Keratinocyte (primary cell): ENCODE measurements around the gene MARCHF3. TPM values are rescaled to one million over a fixed set of nuclear protein-coding genes. Genes with fewer than 3 reads are reported as not detected.

Source experiments
- DNase-seq: peaks from one replicate; pipeline ENCODE4 v3.0.0-alpha.2; 2011; ENCODE audit warnings: low read depth, missing footprints, low spot score
- FAIRE-seq: peaks from 2 replicates; lab custom pipeline; 2011; peaks lifted over from hg19 to GRCh38; lab: Jason Lieb, UNC
- H2AFZ ChIP-seq: 2 replicates; pipeline ENCODE4 v1.6.0; 2012; ENCODE audit warnings: low read length, control low read depth, inconsistent platforms; ENCODE audit not compliant: control insufficient read depth
- H3K27ac ChIP-seq: 2 replicates; pipeline ENCODE4 v1.5.1; 2011; ENCODE audit warnings: low read length; ENCODE audit not compliant: control insufficient read depth, insufficient read depth
- H3K27me3 ChIP-seq: 3 replicates; pipeline ENCODE4 v1.6.0; 2011; ENCODE audit warnings: low read length; ENCODE audit not compliant: control insufficient read depth, insufficient read depth; ENCODE audit errors: extremely low read depth
- H3K36me3 ChIP-seq, 2 experiments: 2 replicates in 1 of 2; 3 replicates in 1 of 2; pipeline ENCODE4 v1.5.1; 2011; ENCODE audit warnings: low read length in 2 of 2, mild to moderate bottlenecking in 1 of 2; ENCODE audit not compliant: control insufficient read depth in 2 of 2, insufficient read depth in 2 of 2; ENCODE audit errors: extremely low read depth in 1 of 2
- H3K4me1 ChIP-seq: 3 replicates; pipeline ENCODE4 v1.5.1; 2011; ENCODE audit warnings: low read length; ENCODE audit not compliant: control insufficient read depth, insufficient read depth; ENCODE audit errors: extremely low read depth
- H3K4me2 ChIP-seq: 3 replicates; pipeline ENCODE4 v1.6.0; 2011; ENCODE audit warnings: low read depth, low read length; ENCODE audit not compliant: control insufficient read depth, insufficient read depth; ENCODE audit errors: extremely low read depth
- H3K4me3 ChIP-seq, 3 experiments: fragments of 200-600 bp in 1 of 3; sonication (generic) in 1 of 3; 2 replicates in 2 of 3; 3 replicates in 1 of 3; pipeline ENCODE4 v1.5.1; 2011 to 2016; ENCODE audit warnings: low read length in 3 of 3, mild to moderate bottlenecking in 3 of 3, control low read depth in 2 of 3, inconsistent platforms in 1 of 3, low read depth in 1 of 3, mixed read lengths in 1 of 3, mixed run types in 1 of 3, moderate library complexity in 1 of 3; ENCODE audit not compliant: control insufficient read depth in 2 of 3, insufficient read depth in 2 of 3; ENCODE audit errors: extremely low read depth in 1 of 3
- H3K79me2 ChIP-seq: 2 replicates; pipeline ENCODE4 v1.6.0; 2012; ENCODE audit warnings: low read length; ENCODE audit not compliant: control insufficient read depth, insufficient read depth
- H3K9ac ChIP-seq: 3 replicates; pipeline ENCODE4 v1.6.0; 2011; ENCODE audit warnings: low read length; ENCODE audit not compliant: control insufficient read depth, insufficient read depth; ENCODE audit errors: extremely low read depth
- H3K9me1 ChIP-seq: 3 replicates; pipeline ENCODE4 v1.6.0; 2011; ENCODE audit warnings: low read length; ENCODE audit not compliant: control insufficient read depth, insufficient read depth; ENCODE audit errors: extremely low read depth
- H3K9me3 ChIP-seq: 2 replicates; pipeline ENCODE4 v1.5.1; 2012; ENCODE audit warnings: low read depth, low read length; ENCODE audit not compliant: control insufficient read depth
- H4K20me1 ChIP-seq: 3 replicates; pipeline ENCODE4 v1.6.0; 2011; ENCODE audit warnings: low read length; ENCODE audit not compliant: control insufficient read depth, insufficient read depth; ENCODE audit errors: extremely low read depth
- EZH2 ChIP-seq: IDR thresholded peaks from one replicate; pipeline ENCODE4 v1.6.1; 2012; ENCODE audit warnings: inconsistent platforms, mild to moderate bottlenecking, low read length, moderate library complexity
- dilution Hi-C: fragments of 300-500 bp; cut with MboI; formaldehyde crosslinking; loops from one replicate; pipeline ENCODE4 v1.7.0; 2020; ENCODE audit warnings: low sequenced_read_pairs; ENCODE audit not compliant: extremely low pct_ligation_motif_present
- polyA plus RNA-seq, 5 experiments: library from polyadenylated mRNA; depleted of rRNA in 3 of 5; stranded (reverse) in 3 of 5; stranded (forward) in 1 of 5; unstranded in 1 of 5; fragments of >200 nt; gene quantifications; 1 replicate in 1 of 5; 2 replicates in 3 of 5; 3 replicates in 1 of 5; pipeline versions ENCODE4 v1.2.1 to v1.2.3, GENCODE V29; 2011 to 2012; ENCODE audit warnings: missing spikeins in 2 of 5, low read depth in 1 of 5, low replicate concordance in 1 of 5
- TF ChIP-seq, protein P1 (sequence below), 3 experiments: IDR thresholded peaks in 1 of 3; conservative IDR thresholded peaks in 1 of 3; optimal IDR thresholded peaks in 1 of 3; 2 replicates in 2 of 3; 3 replicates in 1 of 3; pipeline versions ENCODE3 to v1.5.1; 2011; ENCODE audit warnings: low read length in 3 of 3, mild to moderate bottlenecking in 3 of 3, moderate library complexity in 2 of 3, control low read depth in 1 of 3, inconsistent platforms in 1 of 3; ENCODE audit not compliant: insufficient read depth in 2 of 3; ENCODE audit errors: extremely low read depth in 1 of 3

MARCHF3 gene
- polyA plus RNA-seq, 1 donor (not counting 4 experiments of a cell fraction or from before 2014, with no cell fraction given) = 0.45 TPM

DNA sequence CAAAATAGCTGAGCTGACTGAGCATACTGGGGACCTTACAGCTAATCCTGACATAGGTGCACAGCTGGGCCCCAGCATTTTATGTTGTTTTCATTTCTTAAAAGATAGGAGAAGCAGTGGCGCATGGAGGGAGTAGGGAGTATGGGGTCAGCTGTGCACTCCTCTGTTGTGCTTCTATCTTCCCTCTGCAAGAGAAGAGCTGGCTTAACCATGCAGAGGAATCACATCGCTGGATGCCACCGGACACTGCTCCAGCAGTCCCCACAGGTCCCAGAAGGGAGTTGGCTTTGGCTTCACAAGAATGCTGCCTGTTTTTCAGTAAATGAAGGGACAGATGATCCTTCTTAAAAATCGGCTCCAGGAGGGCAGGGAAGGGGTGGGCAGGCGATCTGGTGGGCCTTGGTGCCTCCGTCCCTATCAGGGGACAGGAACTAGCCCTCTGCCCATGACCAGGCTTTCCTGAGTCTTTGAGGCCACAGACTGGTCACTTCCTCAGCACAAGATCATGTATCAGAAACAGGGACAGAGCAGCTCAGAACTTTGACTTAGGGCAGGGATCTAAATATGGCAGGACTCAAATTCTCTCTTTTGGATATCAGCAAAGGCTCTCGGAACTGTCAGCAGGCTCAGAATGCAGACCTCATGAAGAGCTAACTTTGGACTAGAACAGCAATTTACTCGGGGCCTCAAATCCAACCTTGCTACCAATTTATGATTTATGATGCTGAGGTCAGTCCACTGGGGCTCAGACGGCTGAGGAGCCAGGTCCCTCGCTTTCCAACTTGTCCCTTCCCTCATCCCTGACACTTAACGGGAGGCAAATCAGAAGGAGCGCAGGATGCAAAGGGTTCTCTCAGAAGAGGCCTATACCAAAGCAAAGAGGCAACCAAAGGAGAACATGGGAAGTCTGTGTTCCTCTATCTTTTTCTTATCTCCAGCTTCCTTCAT, 47.2 kb downstream of the MARCHF3 start:
- dilution Hi-C loops = no loop called here
- Histone ChIP-seq H3K9ac (no peak overlapping the region), H3K4me1 (no peaks in the 10 kb centered on the region), H3K4me2 (no peak overlapping the region), H3K79me2 (no peaks in the 10 kb centered on the region), H3K4me3 (no peak overlapping the region), H3K9me1 (no peaks in the 10 kb centered on the region), H3K27ac (no peak overlapping the region), H2AFZ (no peak overlapping the region), H4K20me1 (no peaks in the 10 kb centered on the region), H3K36me3 (no peaks in the 10 kb centered on the region), H3K27me3 (no peaks in the 10 kb centered on the region), H3K9me3 (no peaks in the 10 kb centered on the region)
- TF ChIP-seq, protein P1, sequence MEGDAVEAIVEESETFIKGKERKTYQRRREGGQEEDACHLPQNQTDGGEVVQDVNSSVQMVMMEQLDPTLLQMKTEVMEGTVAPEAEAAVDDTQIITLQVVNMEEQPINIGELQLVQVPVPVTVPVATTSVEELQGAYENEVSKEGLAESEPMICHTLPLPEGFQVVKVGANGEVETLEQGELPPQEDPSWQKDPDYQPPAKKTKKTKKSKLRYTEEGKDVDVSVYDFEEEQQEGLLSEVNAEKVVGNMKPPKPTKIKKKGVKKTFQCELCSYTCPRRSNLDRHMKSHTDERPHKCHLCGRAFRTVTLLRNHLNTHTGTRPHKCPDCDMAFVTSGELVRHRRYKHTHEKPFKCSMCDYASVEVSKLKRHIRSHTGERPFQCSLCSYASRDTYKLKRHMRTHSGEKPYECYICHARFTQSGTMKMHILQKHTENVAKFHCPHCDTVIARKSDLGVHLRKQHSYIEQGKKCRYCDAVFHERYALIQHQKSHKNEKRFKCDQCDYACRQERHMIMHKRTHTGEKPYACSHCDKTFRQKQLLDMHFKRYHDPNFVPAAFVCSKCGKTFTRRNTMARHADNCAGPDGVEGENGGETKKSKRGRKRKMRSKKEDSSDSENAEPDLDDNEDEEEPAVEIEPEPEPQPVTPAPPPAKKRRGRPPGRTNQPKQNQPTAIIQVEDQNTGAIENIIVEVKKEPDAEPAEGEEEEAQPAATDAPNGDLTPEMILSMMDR (optimal IDR thresholded peaks at IDR 0.05 in 1 of 3, IDR thresholded peaks at IDR 0.05 in 1 of 3, conservative IDR thresholded peaks at IDR 0.05 in 1 of 3; ENCODE audit: extremely low read depth in 1 of 3, insufficient read depth in 2 of 3, low read length in 3 of 3) = no peak
- TF ChIP-seq EZH2 = no peak
- no peak for DNase-seq
- no peak for FAIRE-seq

DNA sequence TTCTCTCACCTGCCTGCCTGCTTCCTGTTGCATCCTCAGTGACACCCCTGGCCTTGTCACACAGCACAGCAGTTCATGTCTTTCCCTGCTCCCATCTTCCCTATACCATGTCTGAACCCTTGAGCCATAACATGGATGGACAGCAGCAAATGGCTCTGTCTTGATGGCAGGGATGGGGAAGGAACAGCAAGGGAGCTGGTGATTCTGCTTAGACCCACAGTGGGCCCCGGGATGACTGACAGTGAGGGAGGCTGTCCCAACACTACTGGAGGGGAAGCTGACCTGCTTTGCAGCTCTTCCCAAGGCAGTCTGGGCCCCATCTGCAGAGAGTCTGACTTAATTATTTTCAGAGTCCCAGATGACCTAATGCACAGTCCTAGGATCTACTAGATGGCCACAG, 48.2 kb downstream of the MARCHF3 start:
- H3K36me3 ChIP-seq = no peaks in the 10 kb centered on the region
- no peaks in the 10 kb centered on the region for H3K27me3 ChIP-seq
- no peak overlapping the region for H3K27ac ChIP-seq
- DNase-seq = no peak
- H3K4me1 ChIP-seq = no peaks in the 10 kb centered on the region
- dilution Hi-C loops = no loop called here
- FAIRE-seq = no peak
- no peaks in the 10 kb centered on the region for H4K20me1 ChIP-seq
- H3K9ac ChIP-seq = no peak overlapping the region
- H3K4me3 ChIP-seq = no peak overlapping the region
- no peaks in the 10 kb centered on the region for H3K9me1 ChIP-seq
- no peak for TF ChIP-seq EZH2
- TF ChIP-seq, protein P1 (optimal IDR thresholded peaks at IDR 0.05 in 1 of 3, IDR thresholded peaks at IDR 0.05 in 1 of 3, conservative IDR thresholded peaks at IDR 0.05 in 1 of 3; ENCODE audit: extremely low read depth in 1 of 3, insufficient read depth in 2 of 3, low read length in 3 of 3) = no peak
- no peak overlapping the region for H2AFZ ChIP-seq
- no peak overlapping the region for H3K4me2 ChIP-seq
- no peaks in the 10 kb centered on the region for H3K79me2 ChIP-seq
- no peaks in the 10 kb centered on the region for H3K9me3 ChIP-seq
